Stimulated activated CD4-positive, alpha-beta T cell treated with anti-CD3 and anti-CD28 coated beads, Interleukin-4, amount 100 ng/mL, for 24 hours (primary cell): ENCODE data around the gene CTSD.

ENCODE experiments used
- DNase-seq: peaks from one replicate; pipeline ENCODE4 v3.0.0-alpha.2; 2020

Gene CTSD

GRCh38 chr11:1727096-1727690, 36.5 kb downstream of the CTSD start:
- no peak for DNase-seq

GRCh38 chr11:1719781-1720180, 43.9 kb downstream of the CTSD start:
- DNase-seq, result no peak

GRCh38 chr11:1718326-1718725, 45.4 kb downstream of the CTSD start:
- no peak for DNase-seq

- DNase-seq, result no peak
Measured at GRCh38 chr11:1717745-1718144, 46.0 kb downstream of the CTSD start.

GRCh38 chr11:1714908-1715885, 48.5 kb downstream of the CTSD start:
- no peak for DNase-seq

- DNase-seq, result no peak
Measured at GRCh38 chr11:1708716-1709115, 55.0 kb downstream of the CTSD start.

GRCh38 chr11:1707751-1708150, 56.0 kb downstream of the CTSD start:
- no peak for DNase-seq

GRCh38 chr11:1706634-1707400, 56.9 kb downstream of the CTSD start:
- no peak for DNase-seq

- DNase-seq, result no peak
Measured at GRCh38 chr11:1705126-1706052, 58.3 kb downstream of the CTSD start.

GRCh38 chr11:1703146-1703545, 60.6 kb downstream of the CTSD start:
- DNase-seq, result no peak
